ENCODE measurements around the gene DDI2. TPM values are rescaled to one million over a fixed set of nuclear protein-coding genes. Genes with fewer than 3 reads are reported as not detected.
A peak's percentile ranks its signal among the peaks of the same experiment; 100 is the strongest.
"Not testable (repeated sequence)": the region's sequence is repeated elsewhere in the genome, so short reads cannot be mapped to it uniquely, and the experiment has no call there.

DDI2 gene
- total RNA-seq, 2 donors from 2014 or later: 23.6 to 25.1 TPM

DNA sequence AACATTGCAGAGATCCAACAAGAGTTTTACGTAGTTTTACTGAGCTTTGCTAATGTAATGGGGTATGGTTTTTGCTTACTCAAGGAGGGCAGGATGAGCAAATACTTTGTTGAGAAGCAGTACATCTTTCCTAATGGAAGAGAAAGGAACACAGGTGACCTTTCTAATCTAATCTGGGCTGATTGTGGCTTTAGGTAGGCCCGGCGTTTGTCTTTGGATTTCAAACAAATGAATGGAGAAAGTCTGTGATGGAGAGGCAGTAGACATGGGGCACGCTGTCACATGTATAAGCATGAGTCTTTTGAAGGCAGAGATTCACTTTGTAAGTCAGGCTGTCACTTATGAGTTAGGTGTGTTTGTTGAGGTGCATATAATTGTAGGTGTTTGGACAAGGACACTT is 68.6 kb downstream of the DDI2 start:
- ATAC-seq (no peak), DNase-seq (no peak)
- intact Hi-C loops (cut with DNase I): no loop called here

DNA sequence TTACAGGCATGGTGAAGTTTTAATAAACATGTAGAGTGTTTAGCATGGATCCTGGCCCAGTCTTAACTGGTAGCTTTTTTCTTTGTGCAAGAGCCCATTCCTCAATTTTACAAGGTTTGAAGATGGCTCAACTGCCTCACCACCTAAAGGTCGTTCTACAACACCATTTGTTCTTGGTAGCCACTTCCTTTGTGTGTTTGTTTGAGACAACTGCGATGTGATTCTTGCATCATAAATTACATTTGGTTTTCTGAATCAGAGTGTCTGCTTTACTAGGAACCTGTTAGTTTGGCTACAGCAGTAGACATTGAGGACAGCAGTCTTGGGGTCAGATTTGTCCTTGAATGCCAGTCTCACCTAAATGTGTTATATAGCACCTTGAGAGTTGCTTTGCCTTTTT is 70.2 kb downstream of the DDI2 start:
- no peak for ATAC-seq
- intact Hi-C loops (cut with DNase I): no loop called here
- DNase-seq: no peak

DNA sequence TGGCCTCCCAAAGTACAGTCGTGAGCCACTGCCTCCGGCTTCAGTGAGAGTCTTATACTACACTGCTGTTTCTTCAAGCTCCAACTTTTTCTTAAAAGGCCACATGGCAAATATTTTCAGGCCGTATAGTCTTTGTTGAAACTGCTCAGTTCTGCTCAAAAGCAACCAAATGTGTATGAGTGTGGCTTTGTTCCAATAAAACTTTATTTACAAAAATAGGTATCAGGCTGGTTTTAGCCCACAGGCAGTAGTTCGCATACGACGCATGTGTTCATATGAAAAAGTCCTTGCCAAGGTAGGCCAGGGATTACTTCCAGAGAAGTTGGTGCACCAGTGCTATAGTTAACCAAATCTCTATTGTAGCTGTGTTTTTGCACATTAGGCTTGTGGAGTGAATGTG is 73.1 kb downstream of the DDI2 start:
- ATAC-seq: no peak
- DNase-seq: no peak

DNA sequence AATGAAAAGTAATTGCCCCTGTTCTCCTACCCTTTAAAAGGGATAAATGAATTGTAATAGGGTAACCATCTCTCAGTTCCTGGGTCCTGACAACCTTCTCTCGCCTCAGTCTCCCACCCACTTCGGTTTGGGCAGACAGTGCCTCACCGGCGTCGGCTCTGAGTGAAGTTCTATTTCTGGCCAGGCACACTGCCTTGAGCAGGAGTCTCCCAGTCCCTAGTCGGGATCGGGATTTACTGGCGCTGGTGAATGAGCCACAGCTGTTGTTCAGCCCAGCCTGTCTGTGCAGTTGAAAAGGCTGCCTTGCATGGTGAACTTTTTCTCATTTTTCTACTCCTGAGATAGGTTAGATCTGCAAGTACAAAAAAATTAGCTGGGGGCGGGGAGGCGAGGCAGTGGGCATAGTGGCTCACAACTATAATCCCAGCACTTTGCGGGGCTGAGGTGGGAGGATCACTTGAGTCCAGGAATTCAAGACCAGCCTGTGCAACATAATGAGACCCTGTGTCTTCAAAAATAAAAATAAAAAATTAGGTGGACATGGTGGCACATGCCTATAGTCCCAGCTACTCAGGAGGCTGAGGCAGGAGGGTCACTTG is 74.3 kb downstream of the DDI2 start:
- ATAC-seq: peak; percentile 83 to 86
- peak; percentile 53 for DNase-seq
- intact Hi-C loops (cut with DNase I): no loop called here

More for the DNA sequence above, 73.1 kb downstream of the DDI2 start:
- intact Hi-C loops (cut with DNase I): no loop called here

DNA sequence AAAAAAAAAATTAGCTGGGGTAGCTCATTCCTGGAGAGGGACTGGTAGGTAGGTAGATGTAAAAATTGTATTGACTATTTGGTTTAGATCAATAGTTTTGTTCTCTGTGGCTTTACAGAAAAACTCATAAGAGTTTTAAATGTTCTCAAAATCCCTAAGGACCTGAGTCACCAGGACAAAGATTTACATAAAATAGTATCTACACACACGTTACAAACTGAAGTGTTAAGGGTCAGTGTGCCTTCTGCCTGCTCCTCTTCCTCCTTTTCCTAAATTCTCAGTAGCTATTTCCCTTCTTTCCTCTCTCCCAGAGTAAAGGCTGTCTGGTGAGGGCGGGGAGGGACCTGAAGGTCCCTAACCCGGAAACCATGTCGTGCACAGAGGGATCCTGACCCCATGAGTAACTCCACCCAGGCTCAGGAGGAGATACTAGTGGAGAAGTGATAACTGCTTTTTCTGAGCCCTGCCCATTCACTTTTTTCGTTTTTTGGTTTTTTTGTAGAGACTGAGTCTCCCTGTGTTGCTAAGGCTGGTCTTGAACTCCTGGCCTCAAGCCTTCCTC is 74.9 kb downstream of the DDI2 start:
- DNase-seq (peak; percentile 41), ATAC-seq (peak in 1 of 2 donors; percentile 57)
- intact Hi-C loops (cut with DNase I): no loop called here

DNA sequence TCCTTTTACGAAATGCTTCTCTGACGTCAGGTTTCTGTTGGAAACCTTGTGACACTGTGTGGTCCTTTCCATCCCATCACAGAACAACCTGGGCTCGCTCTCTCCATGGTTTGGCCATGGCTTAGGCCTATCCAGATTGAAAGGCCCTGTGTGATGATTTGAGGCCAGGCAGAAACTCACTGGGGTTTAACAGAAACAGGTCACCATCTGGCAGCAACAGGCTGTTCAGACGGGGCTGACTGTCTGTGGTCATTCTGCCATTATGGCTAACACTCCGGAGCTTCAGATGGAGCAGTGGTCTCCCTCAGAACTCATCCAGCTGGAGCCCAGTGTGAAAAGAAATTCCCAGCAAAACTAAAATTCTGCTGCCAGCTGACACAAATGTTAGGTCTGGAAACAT is 76.1 kb downstream of the DDI2 start:
- no peak for DNase-seq
- peak; percentile 39 to 43 for ATAC-seq
- intact Hi-C loops (cut with DNase I): no loop called here

DNA sequence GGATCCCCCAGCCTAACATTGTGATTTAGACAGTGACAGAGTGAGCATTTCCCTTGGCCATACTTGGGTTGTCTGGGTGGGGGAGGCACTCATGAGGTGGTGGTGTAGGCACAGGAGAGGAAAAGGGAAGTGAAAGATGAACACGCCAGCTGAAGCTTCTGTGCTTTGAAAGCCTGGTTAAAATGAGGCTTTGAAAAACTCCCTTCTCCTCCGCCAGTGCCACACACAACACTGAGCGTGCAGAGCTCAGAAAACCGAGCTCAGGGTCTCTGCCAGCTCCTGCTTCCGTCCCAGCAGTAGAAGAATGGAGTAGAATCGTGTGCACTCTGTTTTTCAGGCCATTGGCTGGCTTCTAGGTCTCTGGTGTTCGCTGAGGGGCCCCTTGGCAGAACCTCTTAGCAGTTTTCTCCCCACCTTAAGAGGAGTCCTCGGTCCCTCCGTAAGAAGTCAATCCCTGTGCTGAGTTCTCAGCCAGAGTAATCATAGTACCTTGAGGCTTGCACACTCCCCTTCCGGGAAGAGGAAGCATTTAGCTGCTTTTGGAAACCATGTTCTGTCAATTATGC is 79.8 kb downstream of the DDI2 start:
- DNase-seq (no peak), ATAC-seq (peak; percentile 19 to 36)
- intact Hi-C loops (cut with DNase I): no loop called here

DNA sequence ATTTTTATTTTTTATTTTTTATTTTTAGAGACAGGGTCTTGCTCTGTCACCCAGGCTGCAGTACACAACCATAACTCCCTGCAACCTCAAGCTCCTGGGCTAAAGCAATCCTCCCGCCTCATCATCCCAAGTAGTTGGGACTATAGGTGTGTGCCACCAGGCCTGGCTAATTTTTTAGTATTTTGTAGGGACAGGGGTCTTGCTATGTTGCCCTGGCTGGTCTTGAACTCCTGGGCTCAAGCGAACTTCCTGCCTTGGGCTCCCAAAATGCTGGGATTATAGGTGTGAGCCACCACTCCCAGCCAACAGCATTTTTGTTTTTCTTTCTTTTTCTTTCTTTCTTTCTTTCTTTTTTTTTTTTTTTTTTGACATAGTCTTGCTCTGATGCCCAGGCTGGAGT is 80.9 kb downstream of the DDI2 start:
- ATAC-seq (no peak), DNase-seq (no peak)
- intact Hi-C loops (cut with DNase I): no loop called here

DNA sequence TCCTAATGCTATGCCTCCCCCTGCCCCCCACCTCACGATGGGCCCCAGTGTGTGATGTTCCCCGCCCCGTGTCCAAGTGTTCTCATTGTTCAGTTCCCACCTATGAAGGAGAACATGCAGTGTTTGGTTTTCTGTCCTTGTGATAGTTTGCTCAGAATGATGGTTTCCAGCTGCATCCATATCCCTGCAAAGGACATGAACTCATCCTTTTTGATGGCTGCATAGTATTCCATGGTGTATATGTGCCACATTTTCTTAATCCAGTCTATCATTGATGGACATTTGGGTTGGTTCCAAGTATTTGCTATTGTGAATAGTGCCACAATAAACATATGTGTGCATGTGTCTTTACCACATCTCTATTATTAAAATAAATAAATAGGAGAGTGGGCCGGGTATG is 82.1 kb downstream of the DDI2 start:
- intact Hi-C loops (cut with DNase I); ATAC-seq; DNase-seq: not testable (repeated sequence)

DNA sequence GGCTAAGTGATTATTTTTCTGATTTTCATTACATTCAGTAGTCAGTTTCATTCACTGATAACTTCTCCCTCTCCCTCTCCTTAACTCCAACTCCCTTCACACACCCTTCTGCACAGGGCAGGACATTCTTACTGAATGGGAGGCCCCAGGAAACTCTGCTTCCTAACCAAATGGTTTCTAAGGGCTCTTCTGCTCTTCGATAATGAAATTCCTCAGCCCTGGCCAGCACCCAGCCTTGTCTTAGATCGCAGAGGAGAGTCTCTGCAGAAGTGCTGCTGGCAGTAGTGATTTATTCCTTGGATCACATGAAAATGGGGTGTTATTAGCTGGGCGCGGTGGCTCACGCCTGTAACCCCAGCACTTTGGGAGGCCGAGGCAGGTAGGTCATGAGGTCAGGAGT is 83.2 kb downstream of the DDI2 start:
- intact Hi-C loops (cut with DNase I): no loop called here
- peak in 1 of 2 donors; percentile 4 for ATAC-seq
- no peak for DNase-seq

DNA sequence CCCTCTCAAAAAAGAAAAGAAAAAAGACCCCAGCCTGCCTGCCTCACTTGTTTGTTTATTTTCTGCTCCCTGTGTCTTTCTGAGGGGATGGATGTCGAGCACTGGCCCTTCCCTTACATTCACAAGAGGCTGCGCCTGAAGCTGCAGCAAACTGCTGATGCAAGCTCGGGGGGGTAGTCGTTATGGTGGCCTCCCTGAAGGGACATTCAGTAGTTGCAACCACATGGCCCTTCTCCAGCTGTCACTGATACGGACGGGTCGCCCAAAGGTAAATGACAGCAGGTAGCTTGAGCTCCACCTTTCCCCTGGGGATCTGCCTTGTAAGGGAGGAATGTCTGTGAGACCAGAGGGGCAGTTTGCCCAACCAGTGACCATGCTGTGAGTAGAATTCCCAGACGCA is 84.5 kb downstream of the DDI2 start:
- no peak for ATAC-seq
- intact Hi-C loops (cut with DNase I): no loop called here
- DNase-seq: no peak

DNA sequence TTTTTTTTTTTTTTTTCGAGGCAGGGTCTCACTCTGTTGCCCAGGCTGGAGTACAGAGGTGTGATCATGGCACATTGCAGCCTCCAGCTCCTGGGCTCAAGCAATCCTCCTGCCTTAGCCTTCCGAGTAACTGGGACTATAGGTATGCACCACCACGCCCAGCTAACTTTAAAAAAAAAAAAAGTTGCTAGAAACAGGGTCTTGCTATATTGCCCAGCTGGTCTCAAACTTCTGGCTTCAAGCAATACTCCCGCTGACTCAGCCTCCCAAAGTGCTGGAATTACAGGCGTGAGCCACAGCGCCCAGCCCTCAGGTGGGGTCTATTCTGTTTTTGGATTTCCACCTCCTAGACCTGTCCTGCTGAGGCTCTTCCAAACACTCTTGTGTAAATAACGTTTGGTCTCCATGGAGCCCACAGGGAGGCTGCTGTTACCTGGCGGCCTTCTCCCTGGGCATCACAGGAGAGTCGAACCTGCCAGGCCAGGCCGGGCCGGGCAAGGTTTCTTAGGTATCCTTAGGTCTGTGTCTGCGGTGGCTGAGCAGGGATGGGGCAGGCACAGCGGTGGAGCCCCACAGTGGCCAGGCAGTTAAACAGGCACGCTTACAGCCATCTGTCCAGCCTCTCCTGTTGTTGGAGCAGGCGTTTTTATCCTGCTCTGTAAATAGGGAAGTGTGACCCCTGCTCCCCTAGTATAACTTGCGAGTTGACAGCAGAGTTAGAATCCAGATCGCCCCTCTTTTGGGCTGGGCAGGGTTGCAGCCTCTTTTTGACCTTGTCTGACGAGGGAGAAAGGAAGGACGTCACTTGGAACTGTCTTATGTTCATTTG is 85.7 kb downstream of the DDI2 start:
- intact Hi-C loops (cut with DNase I): no loop called here
- ATAC-seq (peak; percentile 42 to 51), DNase-seq (peak; percentile 44)

DNA sequence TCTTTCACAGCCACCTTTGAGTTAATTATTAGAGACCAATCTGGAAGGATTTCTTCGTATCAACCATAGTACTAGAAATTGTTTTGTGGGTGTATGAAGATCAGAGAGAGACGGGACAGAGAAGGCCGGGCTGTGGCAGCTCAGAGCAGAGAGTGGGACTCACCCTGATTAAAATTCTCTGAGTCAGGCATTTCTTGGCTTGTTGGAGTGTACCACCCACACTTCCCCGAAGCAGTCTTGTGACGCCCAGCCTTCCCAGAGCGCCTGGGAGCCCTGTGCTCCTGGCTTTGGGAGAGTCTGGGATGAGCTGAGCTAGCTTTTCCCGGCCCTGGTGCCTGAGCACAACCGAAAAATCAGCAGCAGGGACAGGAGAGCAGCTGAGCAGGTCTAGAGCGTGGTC is 86.3 kb downstream of the DDI2 start:
- intact Hi-C loops (cut with DNase I): no loop called here
- peak; percentile 89 for DNase-seq
- ATAC-seq: peak; percentile 91 to 96

DNA sequence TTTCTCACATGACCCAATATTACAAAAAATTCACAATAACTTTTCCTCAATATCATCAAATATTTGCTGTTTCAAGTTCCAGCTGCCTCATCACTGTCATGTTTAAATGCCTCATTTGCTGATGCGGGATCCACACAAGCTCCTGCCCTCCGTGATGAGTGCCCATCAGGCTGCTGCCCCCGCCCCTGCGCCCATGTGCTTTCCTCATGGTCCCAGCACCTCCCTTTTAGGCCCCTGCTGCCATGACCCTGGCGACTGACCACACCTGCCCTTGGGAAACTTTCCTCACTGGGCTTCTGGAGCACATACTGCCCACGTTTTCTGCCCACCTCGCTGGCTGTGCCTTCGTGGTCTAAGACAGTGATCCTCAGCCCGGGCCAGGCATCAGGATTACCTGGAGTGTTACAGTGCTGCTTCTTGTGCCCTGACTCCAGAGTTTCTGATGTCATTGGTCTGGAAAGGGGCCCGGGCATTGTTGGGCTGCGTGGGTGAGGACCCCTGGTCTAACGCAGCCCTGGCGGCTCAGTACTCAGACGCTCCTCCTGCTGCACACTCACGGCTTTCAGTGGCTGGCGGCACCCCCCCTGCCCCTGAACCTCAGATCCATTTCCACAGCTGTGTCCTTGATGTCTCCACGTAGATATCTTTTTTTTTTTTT is 87.4 kb downstream of the DDI2 start:
- ATAC-seq: no peak
- no peak for DNase-seq

DNA sequence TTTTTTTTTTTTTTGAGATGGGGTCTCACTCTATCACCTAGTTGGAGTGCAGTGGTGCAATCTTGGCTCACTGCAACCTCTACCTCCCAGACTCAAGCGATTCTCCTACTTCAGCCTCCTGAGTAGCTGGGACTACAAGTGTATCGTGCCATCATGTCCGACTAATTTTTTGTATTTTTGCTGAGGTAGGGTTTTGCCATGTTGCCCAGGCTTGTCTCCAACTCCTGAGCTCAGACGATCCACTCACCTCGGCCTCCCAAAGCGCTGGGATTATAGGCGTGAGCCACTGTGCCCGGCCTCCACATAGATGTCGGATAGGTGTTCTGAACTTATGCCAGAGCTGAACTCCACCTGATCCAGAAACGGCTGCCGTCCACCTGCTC is 87.9 kb downstream of the DDI2 start:
- DNase-seq: no peak
- intact Hi-C loops (cut with DNase I): no loop called here

More for the DNA sequence above, 87.4 kb downstream of the DDI2 start:
- intact Hi-C loops (cut with DNase I): no loop called here

DNA sequence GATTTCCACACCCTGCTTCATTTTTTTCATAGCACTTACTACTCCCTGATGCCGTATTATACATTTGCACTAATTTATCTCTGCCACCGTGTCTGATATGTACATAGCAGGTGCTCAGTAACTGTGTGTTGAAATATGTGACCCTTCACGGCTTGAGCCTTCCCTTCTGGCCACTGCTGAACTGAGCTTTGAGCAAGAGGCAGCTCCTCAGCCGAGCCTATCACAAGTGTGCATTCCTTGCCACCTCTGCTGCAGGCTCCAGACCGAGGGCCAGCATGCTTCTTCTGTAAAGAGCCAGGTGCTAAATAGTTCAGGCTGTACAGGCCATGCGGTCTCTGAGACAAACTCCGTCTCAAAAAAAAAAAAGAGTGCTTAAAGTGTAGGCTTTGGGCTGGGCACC is 89.5 kb downstream of the DDI2 start:
- ATAC-seq: no peak
- intact Hi-C loops (cut with DNase I): no loop called here
- DNase-seq: no peak

More for the DNA sequence above, 87.9 kb downstream of the DDI2 start:
- ATAC-seq: no peak

DNA sequence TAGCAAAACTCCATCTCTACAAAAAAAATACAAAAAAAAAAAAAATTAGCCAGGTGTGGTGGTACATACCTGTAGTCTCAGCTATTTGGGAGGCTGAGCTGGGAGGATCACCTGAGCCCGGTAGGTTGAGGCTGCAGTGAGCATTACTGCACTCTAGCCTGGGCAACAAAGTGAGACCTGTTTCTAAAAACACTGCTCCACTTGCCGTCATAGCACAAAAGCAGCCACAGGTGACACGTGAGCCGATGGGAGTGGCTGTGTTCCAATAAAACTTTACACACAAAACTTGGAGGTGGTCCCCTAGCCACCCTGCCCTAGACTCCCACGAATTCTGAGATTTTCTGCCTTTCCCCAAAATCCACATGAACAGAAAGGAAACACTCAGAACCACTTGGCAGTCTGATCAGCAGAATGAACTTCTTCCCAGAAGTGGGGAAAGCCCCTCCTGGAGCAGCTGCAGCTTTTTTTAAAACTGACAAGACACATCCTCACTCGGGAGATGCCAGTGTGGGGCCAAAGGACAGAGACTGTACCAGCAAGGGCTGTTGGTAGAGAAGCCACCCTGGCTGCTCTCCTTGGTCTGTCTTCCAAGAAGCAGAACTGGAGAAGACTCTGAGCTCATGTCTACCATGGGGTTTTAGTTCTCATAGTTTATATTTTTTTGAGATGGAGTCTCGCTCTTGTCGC is 90.1 kb downstream of the DDI2 start:
- no peak for ATAC-seq
- intact Hi-C loops (cut with DNase I): no loop called here
- no peak for DNase-seq

DNA sequence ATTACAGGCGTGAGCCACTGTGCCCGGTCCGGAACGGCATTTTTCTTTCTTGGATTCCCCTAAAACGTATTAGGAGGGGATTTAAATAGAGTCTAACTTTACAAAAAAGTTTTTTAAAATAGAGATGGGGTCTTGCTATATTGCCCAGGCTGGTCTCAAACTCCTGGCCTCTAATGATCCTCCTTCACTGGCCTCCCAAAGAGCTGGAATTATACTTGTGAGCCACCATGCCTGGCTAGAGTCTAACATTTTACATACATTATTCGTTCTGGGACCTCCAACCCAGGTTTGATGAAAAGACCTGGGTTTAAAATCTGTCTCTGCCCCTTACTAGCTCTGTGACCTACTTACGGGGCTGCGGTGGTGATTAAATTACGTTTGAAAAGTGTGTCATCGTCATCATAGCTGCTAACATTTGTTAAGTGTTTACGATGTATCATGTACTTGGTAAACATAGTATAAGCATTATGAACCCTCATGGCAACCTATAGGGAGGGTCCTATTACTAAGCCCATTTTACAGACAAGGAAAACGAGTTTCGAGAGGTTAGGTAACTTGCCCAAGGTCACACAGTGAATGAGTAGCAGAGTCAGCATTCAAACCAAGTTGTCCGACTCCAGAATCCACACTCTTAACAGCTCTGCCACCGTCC is 91.4 kb downstream of the DDI2 start:
- DNase-seq: no peak
- no peak for ATAC-seq
- intact Hi-C loops (cut with DNase I): no loop called here

DNA sequence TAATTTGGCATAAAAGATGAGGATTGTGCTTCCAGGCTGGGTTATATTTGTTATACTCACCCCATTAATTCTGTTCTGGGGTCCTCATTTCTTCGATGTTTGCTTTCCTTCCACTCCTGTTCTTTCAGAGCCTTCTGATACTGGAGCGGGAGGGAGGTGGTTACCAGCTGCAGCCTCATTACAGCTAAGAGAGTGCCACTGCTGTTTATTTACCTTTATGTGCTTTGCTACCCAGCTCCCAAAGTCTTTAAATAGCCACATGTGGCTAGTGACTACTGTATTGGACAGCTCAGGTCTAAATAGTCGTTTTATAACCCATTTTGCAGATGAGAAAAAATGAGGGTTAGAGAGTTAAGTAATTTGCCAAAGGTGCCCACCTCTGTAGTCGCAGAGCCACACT is 92.0 kb downstream of the DDI2 start:
- no peak for ATAC-seq
- no peak for DNase-seq
- intact Hi-C loops (cut with DNase I): no loop called here

All from left cardiac atrium (tissue), 4 donors.